ENCODE results near the gene RTN4. TPM values are rescaled to one million over a fixed set of nuclear protein-coding genes. Genes with fewer than 3 reads are reported as not detected.
A peak's percentile ranks its signal among the peaks of the same experiment; 100 is the strongest.

Gene RTN4
- total RNA-seq, 2 experiments from 2014 or later, result 90.3 to 93.9 TPM

DNA sequence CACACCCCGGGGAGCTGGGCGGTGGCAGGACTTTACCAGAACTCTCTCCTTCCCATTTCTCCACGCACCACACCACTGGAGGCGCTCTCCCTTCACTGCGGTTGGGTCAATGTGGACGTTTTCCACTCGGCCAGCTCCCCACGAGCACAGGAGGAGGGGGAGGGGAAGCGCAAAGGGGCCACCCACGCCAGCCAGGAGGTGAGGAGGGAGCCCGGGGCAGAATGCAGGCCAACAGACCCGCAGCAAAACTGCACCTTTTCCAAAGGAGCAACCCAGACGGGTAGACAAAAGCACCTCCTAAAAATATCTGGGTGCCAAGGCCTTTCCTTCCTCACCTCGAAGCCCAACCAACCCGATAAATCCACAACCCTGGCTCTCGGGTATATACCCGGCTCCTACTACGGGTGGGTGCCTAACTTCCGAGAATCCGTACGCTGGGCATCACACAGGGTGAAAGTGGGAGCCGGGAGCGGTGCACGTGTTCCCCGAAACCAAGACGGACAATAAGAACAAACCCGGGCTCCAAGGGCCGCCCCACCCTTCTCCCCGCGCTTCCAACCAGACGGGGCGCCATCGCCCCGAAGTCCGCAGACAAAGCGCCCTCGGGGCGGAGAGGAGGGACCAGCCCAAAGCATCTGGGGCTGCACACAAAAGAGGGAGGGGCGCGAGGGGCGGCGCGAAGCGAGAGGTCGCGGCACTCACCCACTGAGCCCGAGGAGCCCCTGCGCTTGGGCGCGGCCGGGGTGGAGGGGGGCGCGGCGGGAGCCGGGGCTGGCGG, 1.0 kb downstream of the RTN4 start:
- ATAC-seq (peak; percentile 20), DNase-seq (peak; percentile 67)
- POLR2A ChIA-PET, result interaction anchor here (0.6 to 2.4 kb wide), 7 partner anchors 17 to 183 kb away, joined by 3 to 12 read pairs (median 5); partner anchors contain the start of genes CLHC1 and RPS27A
- Mint-ChIP-seq H3K27me3 (ENCODE audit: low read depth) (no peaks in the 10 kb centered on the region), H3K27ac (peak overlapping the region; percentile 93), H3K36me3 (ENCODE audit: low read depth) (peaks cover 17% of the 10 kb centered on the region), H3K4me3 (peak overlapping the region; percentile 100), H3K9me3 (ENCODE audit: insufficient read depth) (no peaks in the 10 kb centered on the region), H3K4me1 (ENCODE audit: low read depth) (peaks cover 56% of the 10 kb centered on the region)
- CTCF ChIA-PET, result interaction anchor here (0.6 to 3.9 kb wide), 12 partner anchors 9 to 150 kb away, joined by 3 to 36 read pairs (median 8); no protein-coding TSS in a partner anchor

DNA sequence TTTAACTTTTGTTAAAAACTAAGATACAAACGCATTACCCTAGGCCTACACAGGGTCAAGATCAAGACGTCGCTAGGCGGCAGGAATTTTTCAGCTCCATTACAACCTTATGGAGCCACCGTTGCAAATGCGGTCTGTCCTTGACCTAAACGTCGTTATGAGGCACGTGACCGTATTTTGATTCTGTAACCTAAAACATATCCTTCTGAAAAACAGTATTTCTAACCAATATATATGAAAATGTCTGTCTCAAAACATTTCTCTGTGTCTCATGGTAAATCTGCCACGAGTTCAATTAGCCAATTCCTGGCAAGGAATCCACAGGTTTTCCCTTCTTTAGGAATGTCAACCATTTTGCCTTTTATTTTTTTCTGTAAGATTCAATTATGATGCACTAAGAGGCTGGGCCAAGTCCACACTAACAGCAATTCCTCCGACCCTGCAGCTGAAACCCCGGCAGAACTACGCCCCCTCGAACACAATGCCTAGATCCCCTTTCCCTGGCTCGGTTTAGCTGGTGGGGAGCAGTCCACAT, 1.7 kb downstream of the RTN4 start:
- no peaks in the 10 kb centered on the region for H3K9me3 Mint-ChIP-seq (ENCODE audit: insufficient read depth)
- peak overlapping the region; percentile 100 for H3K4me3 Mint-ChIP-seq
- DNase-seq (no peak), ATAC-seq (no peak)
- POLR2A ChIA-PET, result interaction anchor here (0.6 to 2.4 kb wide), 4 partner anchors 16 to 144 kb away, joined by 3 to 12 read pairs (median 4); no protein-coding TSS in a partner anchor
- peak overlapping the region; percentile 93 for H3K27ac Mint-ChIP-seq
- peaks cover 52% of the 10 kb centered on the region for H3K4me1 Mint-ChIP-seq (ENCODE audit: low read depth)
- CTCF ChIA-PET, result interaction anchor here (0.8 to 3.9 kb wide), 11 partner anchors 9 to 148 kb away, joined by 3 to 36 read pairs (median 8); no protein-coding TSS in a partner anchor
- H3K36me3 Mint-ChIP-seq (ENCODE audit: low read depth), result peaks cover 16% of the 10 kb centered on the region
- no peaks in the 10 kb centered on the region for H3K27me3 Mint-ChIP-seq (ENCODE audit: low read depth)

- Mint-ChIP-seq H3K4me1 (ENCODE audit: low read depth) (peaks cover 52% of the 10 kb centered on the region), H3K27me3 (ENCODE audit: low read depth) (no peaks in the 10 kb centered on the region), H3K4me3 (peak overlapping the region; percentile 100), H3K27ac (peak overlapping the region; percentile 74), H3K9me3 (ENCODE audit: insufficient read depth) (no peaks in the 10 kb centered on the region), H3K36me3 (ENCODE audit: low read depth) (peaks cover 16% of the 10 kb centered on the region)
- DNase-seq (no peak), ATAC-seq (no peak)
- CTCF ChIA-PET, result interaction anchor here (0.8 to 3.9 kb wide), 9 partner anchors 10 to 147 kb away, joined by 3 to 36 read pairs (median 11); no protein-coding TSS in a partner anchor
- POLR2A ChIA-PET, result interaction anchor here (0.6 to 0.7 kb wide), 2 partner anchors 37 to 145 kb away, joined by 3 to 4 read pairs; no protein-coding TSS in a partner anchor
Measured at GRCh38 chr2:55047677-55048299, 2.5 kb downstream of the RTN4 start.

- POLR2A ChIA-PET, result no interaction called here
- Mint-ChIP-seq H3K4me3 (no peak overlapping the region), H3K9me3 (ENCODE audit: insufficient read depth) (no peaks in the 10 kb centered on the region), H3K36me3 (ENCODE audit: low read depth) (peaks cover 16% of the 10 kb centered on the region), H3K27me3 (ENCODE audit: low read depth) (no peaks in the 10 kb centered on the region), H3K4me1 (ENCODE audit: low read depth) (peaks cover 38% of the 10 kb centered on the region), H3K27ac (no peak overlapping the region)
- CTCF ChIA-PET, result interaction anchor here (1.0 kb wide), 1 partner anchor 19 kb away, joined by 3 read pairs; no protein-coding TSS in a partner anchor
- ATAC-seq, result no peak
- no peak for DNase-seq
Measured at GRCh38 chr2:55045780-55046179, 4.5 kb downstream of the RTN4 start.

DNA sequence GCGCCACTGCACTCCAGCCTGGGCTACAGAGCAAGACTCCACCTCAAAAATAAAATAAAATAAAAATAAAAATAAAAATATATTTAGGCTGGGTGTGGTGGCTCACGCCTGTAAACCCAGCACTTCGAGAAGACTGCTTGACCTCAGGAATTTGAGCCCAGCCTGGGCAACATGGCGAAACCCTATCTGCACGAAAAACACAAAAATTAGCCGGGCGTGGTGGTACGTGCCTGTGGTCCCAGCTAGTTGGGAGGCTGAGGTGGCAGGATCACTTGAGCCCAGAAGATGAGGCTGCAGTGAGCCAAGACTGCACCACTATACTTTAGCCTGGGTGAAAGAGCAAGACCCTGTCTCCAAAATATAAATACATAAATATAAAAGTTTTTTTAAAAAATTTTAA, 6.4 kb downstream of the RTN4 start:
- ATAC-seq (no peak), DNase-seq (no peak)
- H3K9me3 Mint-ChIP-seq (ENCODE audit: insufficient read depth), result peaks cover 5% of the 10 kb centered on the region
- H3K4me1 Mint-ChIP-seq (ENCODE audit: low read depth), result peaks cover 40% of the 10 kb centered on the region
- H3K27ac Mint-ChIP-seq, result no peak overlapping the region
- H3K27me3 Mint-ChIP-seq (ENCODE audit: low read depth), result no peaks in the 10 kb centered on the region
- ChIA-PET POLR2A (no interaction called here), CTCF (no interaction called here)
- H3K36me3 Mint-ChIP-seq (ENCODE audit: low read depth), result peaks cover 20% of the 10 kb centered on the region
- no peak overlapping the region for H3K4me3 Mint-ChIP-seq

DNA sequence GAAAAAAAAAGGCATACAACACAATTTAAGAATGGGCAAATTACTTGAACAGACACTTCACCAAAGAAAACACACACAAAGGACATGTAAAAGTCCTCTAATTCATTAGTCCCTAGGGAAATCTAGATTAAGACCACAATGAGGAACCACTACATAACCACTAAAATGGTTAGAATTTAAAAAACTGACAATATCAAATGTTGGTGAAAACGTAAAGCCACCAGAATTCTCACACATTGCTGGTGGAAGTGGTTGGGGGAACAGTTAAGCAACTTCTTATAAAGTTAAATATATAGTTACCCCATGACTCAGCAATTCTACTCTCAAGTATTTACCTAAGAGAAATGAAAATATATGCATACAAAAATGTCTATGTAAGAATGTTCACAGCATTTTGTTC, 11.8 kb downstream of the RTN4 start:
- H3K36me3 Mint-ChIP-seq (ENCODE audit: low read depth), result peaks cover 45% of the 10 kb centered on the region
- peaks cover 41% of the 10 kb centered on the region for H3K4me1 Mint-ChIP-seq (ENCODE audit: low read depth)
- DNase-seq (no peak), ATAC-seq (no peak)
- POLR2A ChIA-PET, result no interaction called here
- H3K4me3 Mint-ChIP-seq, result no peak overlapping the region
- no peak overlapping the region for H3K27ac Mint-ChIP-seq
- H3K9me3 Mint-ChIP-seq (ENCODE audit: insufficient read depth), result peaks cover 35% of the 10 kb centered on the region
- no peaks in the 10 kb centered on the region for H3K27me3 Mint-ChIP-seq (ENCODE audit: low read depth)
- CTCF ChIA-PET, result interaction anchor here (2.3 kb wide), 1 partner anchor 11 kb away, joined by 11 read pairs; the partner anchor contains the start of gene RTN4

GRCh38 chr2:55035716-55036115, 14.5 kb downstream of the RTN4 start:
- ATAC-seq, result no peak
- H3K4me3 Mint-ChIP-seq, result no peak overlapping the region
- POLR2A ChIA-PET, result no interaction called here

GRCh38 chr2:55033921-55034320, 16.3 kb downstream of the RTN4 start:
- ChIA-PET POLR2A (interaction anchor here (0.6 to 2.5 kb wide), 2 partner anchors 16 to 889 kb away, joined by 4 to 12 read pairs; partner anchors contain the start of gene RTN4), CTCF (interaction anchor here (1.0 to 4.1 kb wide), 2 partner anchors 15 to 20 kb away, joined by 6 to 20 read pairs; partner anchors contain the start of gene RTN4)
- Mint-ChIP-seq H3K4me1 (ENCODE audit: low read depth) (peaks cover 44% of the 10 kb centered on the region), H3K9me3 (ENCODE audit: insufficient read depth) (peaks cover 31% of the 10 kb centered on the region), H3K27me3 (ENCODE audit: low read depth) (no peaks in the 10 kb centered on the region), H3K36me3 (ENCODE audit: low read depth) (peaks cover 42% of the 10 kb centered on the region), H3K27ac (no peak overlapping the region), H3K4me3 (no peak overlapping the region)
- no peak for DNase-seq
- ATAC-seq, result no peak

More at GRCh38 chr2:55035716-55036115, 14.5 kb downstream of the RTN4 start:
- no peak for DNase-seq
- no peak overlapping the region for H3K27ac Mint-ChIP-seq
- peaks cover 48% of the 10 kb centered on the region for H3K4me1 Mint-ChIP-seq (ENCODE audit: low read depth)
- peaks cover 35% of the 10 kb centered on the region for H3K9me3 Mint-ChIP-seq (ENCODE audit: insufficient read depth)
- no peaks in the 10 kb centered on the region for H3K27me3 Mint-ChIP-seq (ENCODE audit: low read depth)
- CTCF ChIA-PET, result interaction anchor here (4.1 kb wide), 1 partner anchor 14 kb away, joined by 20 read pairs; the partner anchor contains the start of gene RTN4
- peaks cover 51% of the 10 kb centered on the region for H3K36me3 Mint-ChIP-seq (ENCODE audit: low read depth)

GRCh38 chr2:55033076-55033742, 17.0 kb downstream of the RTN4 start:
- DNase-seq (peak; percentile 36), ATAC-seq (peak; percentile 76)
- Mint-ChIP-seq H3K27ac (no peak overlapping the region), H3K4me1 (ENCODE audit: low read depth) (peaks cover 37% of the 10 kb centered on the region), H3K27me3 (ENCODE audit: low read depth) (no peaks in the 10 kb centered on the region), H3K36me3 (ENCODE audit: low read depth) (peaks cover 37% of the 10 kb centered on the region), H3K9me3 (ENCODE audit: insufficient read depth) (peaks cover 26% of the 10 kb centered on the region), H3K4me3 (no peak overlapping the region)
- CTCF ChIA-PET, result interaction anchor here (1.0 to 4.1 kb wide), 3 partner anchors 9 to 19 kb away, joined by 3 to 20 read pairs (median 6); partner anchors contain the start of gene RTN4
- POLR2A ChIA-PET, result interaction anchor here (0.6 to 2.5 kb wide), 2 partner anchors 16 to 888 kb away, joined by 4 to 12 read pairs; partner anchors contain the start of gene RTN4

- Mint-ChIP-seq H3K27me3 (ENCODE audit: low read depth) (no peaks in the 10 kb centered on the region), H3K27ac (no peak overlapping the region)
- CTCF ChIA-PET, result interaction anchor here (1.4 kb wide), 1 partner anchor 137 kb away, joined by 3 read pairs; no protein-coding TSS in a partner anchor
Measured at GRCh38 chr2:55031505-55031904, 18.7 kb downstream of the RTN4 start.

DNA sequence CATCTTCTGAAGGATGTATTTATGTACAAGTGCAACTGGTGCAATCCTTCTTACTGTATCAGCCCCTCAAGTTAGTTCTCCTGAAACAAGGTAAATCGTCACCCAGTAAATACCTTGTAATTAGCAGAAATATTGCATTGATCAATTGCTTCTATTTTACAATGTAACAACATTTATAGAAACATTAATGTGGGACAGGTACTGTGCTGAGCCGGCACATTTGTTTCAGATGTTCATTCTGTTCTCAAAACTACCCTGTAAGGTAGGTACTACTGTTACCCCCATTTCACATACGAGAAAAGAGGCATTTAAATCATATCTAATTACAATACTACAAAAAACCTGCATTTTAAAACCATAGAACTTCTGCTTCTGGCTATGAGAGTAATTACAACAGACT, 19.5 kb downstream of the RTN4 start:
- Mint-ChIP-seq H3K4me3 (no peak overlapping the region), H3K27ac (no peak overlapping the region), H3K27me3 (ENCODE audit: low read depth) (no peaks in the 10 kb centered on the region), H3K4me1 (ENCODE audit: low read depth) (peaks cover 24% of the 10 kb centered on the region), H3K36me3 (ENCODE audit: low read depth) (peaks cover 23% of the 10 kb centered on the region), H3K9me3 (ENCODE audit: insufficient read depth) (peaks cover 7% of the 10 kb centered on the region)
- POLR2A ChIA-PET, result no interaction called here
- no peak for DNase-seq
- CTCF ChIA-PET, result no interaction called here
- no peak for ATAC-seq

More at GRCh38 chr2:55031505-55031904, 18.7 kb downstream of the RTN4 start:
- H3K9me3 Mint-ChIP-seq (ENCODE audit: insufficient read depth), result peaks cover 10% of the 10 kb centered on the region
- peaks cover 21% of the 10 kb centered on the region for H3K36me3 Mint-ChIP-seq (ENCODE audit: low read depth)
- POLR2A ChIA-PET, result interaction anchor here (2.5 kb wide), 1 partner anchor 18 kb away, joined by 12 read pairs; the partner anchor contains the start of gene RTN4
- no peak for ATAC-seq
- peaks cover 26% of the 10 kb centered on the region for H3K4me1 Mint-ChIP-seq (ENCODE audit: low read depth)
- H3K4me3 Mint-ChIP-seq, result no peak overlapping the region
- DNase-seq, result no peak

Measured in activated CD8-positive, alpha-beta T cell treated with anti-CD3 and anti-CD28 coated beads, Interleukin-2, amount 10 ng/mL, durations not matched to agents 7 days and 5 days (primary cell).